Keratinocyte (primary cell): Measurements from ENCODE around the gene RORB.

Experiments used
- CTCF ChIP-seq, 3 experiments: IDR thresholded peaks in 1 of 3; conservative IDR thresholded peaks in 1 of 3; optimal IDR thresholded peaks in 1 of 3; 2 replicates in 2 of 3; 3 replicates in 1 of 3; pipeline versions ENCODE3 to v1.5.1; 2011; ENCODE audit warnings: low read length in 3 of 3, mild to moderate bottlenecking in 3 of 3, moderate library complexity in 2 of 3, control low read depth in 1 of 3, inconsistent platforms in 1 of 3; ENCODE audit not compliant: insufficient read depth in 2 of 3; ENCODE audit errors: extremely low read depth in 1 of 3
- EZH2 ChIP-seq: IDR thresholded peaks from one replicate; pipeline ENCODE4 v1.6.1; 2012; ENCODE audit warnings: inconsistent platforms, mild to moderate bottlenecking, low read length, moderate library complexity

DNA sequence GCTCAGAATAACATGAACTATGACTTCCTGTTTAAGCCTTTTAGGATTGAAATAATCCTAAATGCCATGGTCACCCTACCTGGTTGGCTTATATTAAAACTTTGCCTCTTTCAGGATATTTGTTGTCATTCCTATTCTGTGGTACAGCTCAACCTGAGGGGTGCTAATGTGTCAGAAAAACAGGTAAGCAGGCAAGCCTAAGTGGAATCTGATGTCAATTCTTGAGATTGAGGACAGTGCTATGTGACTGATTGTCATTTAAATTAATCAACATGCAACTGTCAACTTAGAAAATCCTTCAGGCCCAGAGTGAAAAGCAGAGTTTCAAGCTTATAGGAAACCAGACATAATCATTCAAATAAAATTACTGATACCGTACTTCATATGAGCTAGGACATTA lies 2.6 kb upstream of the RORB start:
- TF ChIP-seq CTCF (optimal IDR thresholded peaks at IDR 0.05 in 1 of 3, IDR thresholded peaks at IDR 0.05 in 1 of 3, conservative IDR thresholded peaks at IDR 0.05 in 1 of 3; ENCODE audit: extremely low read depth in 1 of 3, insufficient read depth in 2 of 3, low read length in 3 of 3): no peak
- TF ChIP-seq EZH2: no peak
